Neural cell (in vitro differentiated cells): ENCODE results near the gene GLT1D1.

Source experiments
- CTCF ChIP-seq: fragments of 450-650 bp; IDR thresholded peaks from 2 replicates; pipeline ENCODE4 v1.5.1; 2014; ENCODE audit warnings: antibody characterized with exemption, mild to moderate bottlenecking, moderate library complexity; ENCODE audit not compliant: poor library complexity, severe bottlenecking
- EP300 ChIP-seq: fragments of 450-650 bp; conservative IDR thresholded peaks from 2 replicates; pipeline ENCODE4 v1.6.1; 2014; ENCODE audit warnings: antibody characterized with exemption, mild to moderate bottlenecking, moderate library complexity; ENCODE audit not compliant: poor library complexity, severe bottlenecking
- EZH2 ChIP-seq: fragments of 200-600, 300-800 bp; shearing (Covaris generic), sonication (generic); IDR thresholded peaks from 2 replicates; pipeline ENCODE4 v1.6.1; 2014; ENCODE audit warnings: antibody characterized with exemption, low read length, borderline replicate concordance, mild to moderate bottlenecking; ENCODE audit not compliant: insufficient read depth, poor library complexity, severe bottlenecking
- MXI1 ChIP-seq: fragments of 450-650 bp; conservative IDR thresholded peaks from 2 replicates; pipeline ENCODE4 v1.6.1; 2014; ENCODE audit warnings: antibody characterized with exemption, mild to moderate bottlenecking; ENCODE audit not compliant: poor library complexity, severe bottlenecking
- POLR2AphosphoS5 ChIP-seq: IDR thresholded peaks from 2 replicates; pipeline ENCODE4 v1.6.1; 2012
- RAD21 ChIP-seq: fragments of 450-650 bp; conservative IDR thresholded peaks from 2 replicates; pipeline ENCODE4 v1.6.1; 2014; ENCODE audit warnings: antibody characterized with exemption, mild to moderate bottlenecking, moderate library complexity
- REST ChIP-seq: IDR thresholded peaks from 2 replicates; pipeline ENCODE4 v1.6.1; 2012; ENCODE audit warnings: borderline replicate concordance
- SMC3 ChIP-seq: fragments of 450-650 bp; conservative IDR thresholded peaks from 2 replicates; pipeline ENCODE4 v1.6.1; 2014; ENCODE audit warnings: antibody characterized with exemption, mild to moderate bottlenecking, moderate library complexity; ENCODE audit not compliant: poor library complexity
- TAF1 ChIP-seq: IDR thresholded peaks from 2 replicates; pipeline ENCODE4 v1.6.1; 2012; ENCODE audit warnings: low read depth

- no peak for TF ChIP-seq CTCF
- TF ChIP-seq POLR2AphosphoS5, result no peak
- TF ChIP-seq EZH2, result no peak
- no peak for TF ChIP-seq EP300
- TF ChIP-seq TAF1, result no peak
- TF ChIP-seq SMC3, result no peak
- TF ChIP-seq RAD21, result no peak
- TF ChIP-seq MXI1, result no peak
- TF ChIP-seq REST, result no peak
These were observed 129.7 kb downstream of the GLT1D1 start for GRCh38 chr12:128982933-128983332.
